Endodermal cell (in vitro differentiated cells): ENCODE measurements around the gene MCTP1. TPM values are rescaled to one million over a fixed set of nuclear protein-coding genes. Genes with fewer than 3 reads are reported as not detected.

Experiments
- DNase-seq: peaks from one replicate; pipeline ENCODE4 v3.0.0-alpha.2; 2017
- H3K27ac ChIP-seq: 2 replicates; pipeline ENCODE4 v1.5.1; 2013; ENCODE audit warnings: mild to moderate bottlenecking, low read depth, low read length, moderate library complexity
- H3K27me3 ChIP-seq: 2 replicates; pipeline ENCODE4 v1.6.1; 2013; ENCODE audit warnings: mild to moderate bottlenecking, low read length, moderate library complexity; ENCODE audit not compliant: insufficient read depth, control insufficient read depth, poor library complexity, severe bottlenecking
- H3K36me3 ChIP-seq: 2 replicates; pipeline ENCODE4 v1.7.0; 2013; ENCODE audit warnings: mild to moderate bottlenecking, low read length, moderate library complexity; ENCODE audit not compliant: control insufficient read depth, insufficient read depth
- H3K4me1 ChIP-seq: one replicate; pipeline ENCODE4 v1.7.0; 2013; ENCODE audit warnings: low read length; ENCODE audit not compliant: control insufficient read depth, insufficient read depth
- H3K4me3 ChIP-seq: 2 replicates; pipeline ENCODE4 v1.5.1; 2013; ENCODE audit warnings: mild to moderate bottlenecking, low read length, moderate library complexity
- H3K9ac ChIP-seq: 2 replicates; pipeline ENCODE4 v1.6.1; 2013; ENCODE audit warnings: mild to moderate bottlenecking, low read length, moderate library complexity; ENCODE audit not compliant: poor library complexity, severe bottlenecking; ENCODE audit errors: extremely low read depth
- H3K9me3 ChIP-seq: 2 replicates; pipeline ENCODE4 v1.6.1; 2013; ENCODE audit warnings: mild to moderate bottlenecking, low read length, moderate library complexity; ENCODE audit not compliant: control insufficient read depth
- H3K27ac Mint-ChIP-seq: 2 replicates; pipeline ENCODE4 v1.8.0; 2020; ENCODE audit warnings: mixed read lengths
- H3K27me3 Mint-ChIP-seq: 2 replicates; pipeline ENCODE4 v1.8.0; 2021; ENCODE audit warnings: mild to moderate bottlenecking, mixed read lengths; ENCODE audit not compliant: insufficient read depth
- H3K36me3 Mint-ChIP-seq: 2 replicates; pipeline ENCODE4 v1.8.0; 2020; ENCODE audit warnings: low read depth, mixed read lengths
- H3K4me1 Mint-ChIP-seq: 2 replicates; pipeline ENCODE4 v1.8.0; 2020; ENCODE audit warnings: mixed read lengths
- H3K4me3 Mint-ChIP-seq: 2 replicates; pipeline ENCODE4 v1.8.0; 2020; ENCODE audit warnings: mild to moderate bottlenecking, moderate library complexity, mixed read lengths
- H3K9me3 Mint-ChIP-seq: 2 replicates; pipeline ENCODE4 v1.8.0; 2020; ENCODE audit warnings: mild to moderate bottlenecking, mixed read lengths
- CTCF ChIP-seq: fragments of 200-600 bp; sonication (generic); conservative IDR thresholded peaks from 2 replicates; pipeline ENCODE4 v1.5.0; 2021; ENCODE audit warnings: antibody characterized with exemption, mild to moderate bottlenecking
- WGBS, 2 experiments: methylation state at CpG; one replicate each; pipeline versions ENCODE4 v1.1.5 to v1.1.7; 2013; ENCODE audit warnings: missing lambda C conversion rate in 2 of 2, mixed read lengths in 1 of 2; ENCODE audit not compliant: insufficient coverage in 1 of 2, insufficient read length in 1 of 2; 5-methylcytosine and 5-hydroxymethylcytosine counted together
- total RNA-seq, 2 donors: library from RNA; stranded (reverse); fragmentation: NEBNext Ultra II Directional in 1 of 2; extraction: Animal tissue kit (Norgen Biotek cat#: 25700) in 1 of 2; gene quantifications; 2 replicates in 1 of 2; 3 replicates in 1 of 2; pipeline ENCODE4 v1.2.1, GENCODE V29; 2021

The MCTP1 gene
- total RNA-seq, 2 donors from 2014 or later = 0.71 to 3.7 TPM

GRCh38 chr5:94749042-94749441, 535.9 kb downstream of the MCTP1 start:
- no peaks in the 10 kb centered on the region for H3K27me3 ChIP-seq
- no peak overlapping the region for H3K4me3 ChIP-seq
- Mint-ChIP-seq H3K27me3 (no peaks in the 10 kb centered on the region), H3K4me1 (peaks cover 3% of the 10 kb centered on the region), H3K9me3 (no peaks in the 10 kb centered on the region), H3K27ac (no peak overlapping the region), H3K4me3 (no peak overlapping the region), H3K36me3 (no peaks in the 10 kb centered on the region)
- no peak for DNase-seq
- TF ChIP-seq CTCF = no peak
- H3K9ac ChIP-seq = no peak overlapping the region
- no peak overlapping the region for H3K27ac ChIP-seq
- no peaks in the 10 kb centered on the region for H3K36me3 ChIP-seq
- H3K4me1 ChIP-seq = no peaks in the 10 kb centered on the region
- H3K9me3 ChIP-seq = no peaks in the 10 kb centered on the region
- 86 to 93% methylated on average over 2 of the region's 2 CpGs for WGBS, 2 experiments

DNA sequence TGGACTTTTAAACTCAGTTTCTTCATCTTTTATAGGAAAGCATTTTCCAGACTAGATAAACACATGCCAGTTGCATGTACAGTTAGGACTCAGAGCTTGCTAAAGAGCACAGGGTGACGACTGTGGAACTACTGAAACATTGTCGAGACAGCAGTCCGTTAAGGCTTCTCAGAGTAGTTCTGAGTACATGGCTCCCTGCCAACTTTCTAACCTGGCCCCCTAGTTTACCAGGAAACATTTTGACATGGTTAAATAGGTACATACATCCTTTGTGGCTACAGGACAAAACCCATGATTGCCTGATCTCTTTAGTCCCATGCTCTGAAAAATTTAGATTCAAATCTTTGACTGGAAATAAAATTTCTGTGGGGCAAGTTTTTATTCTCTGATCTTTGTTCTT, 536.7 kb downstream of the MCTP1 start:
- Histone ChIP-seq H3K27ac (no peak overlapping the region), H3K36me3 (no peaks in the 10 kb centered on the region), H3K9me3 (no peaks in the 10 kb centered on the region), H3K9ac (no peak overlapping the region), H3K27me3 (no peaks in the 10 kb centered on the region), H3K4me3 (no peak overlapping the region), H3K4me1 (no peaks in the 10 kb centered on the region)
- Mint-ChIP-seq H3K4me3 (no peak overlapping the region), H3K27me3 (no peaks in the 10 kb centered on the region), H3K4me1 (peaks cover 3% of the 10 kb centered on the region), H3K36me3 (no peaks in the 10 kb centered on the region), H3K9me3 (no peaks in the 10 kb centered on the region), H3K27ac (no peak overlapping the region)
- no peak for TF ChIP-seq CTCF
- no peak for DNase-seq
- 92 to 100% methylated on average over 3 of the region's 3 CpGs for WGBS, 2 experiments

DNA sequence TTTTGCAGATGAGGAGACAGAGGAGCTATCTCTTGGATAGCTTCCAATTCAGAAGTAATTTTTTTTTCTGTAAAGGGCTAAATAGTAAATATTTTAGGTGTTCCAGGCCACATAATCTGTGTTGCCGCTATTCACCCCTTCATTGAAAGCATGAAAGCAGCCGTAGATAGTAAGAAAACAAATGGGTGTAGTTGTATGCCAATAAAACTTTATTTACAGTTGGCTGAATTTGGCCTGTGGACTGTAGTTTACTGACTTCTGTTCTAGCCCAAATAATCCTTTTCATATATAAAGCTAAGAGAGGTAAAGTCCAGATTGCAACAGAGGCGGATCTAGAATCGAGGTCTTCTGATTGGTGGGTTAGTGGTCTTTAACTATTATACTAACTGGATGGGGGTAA, 537.5 kb downstream of the MCTP1 start:
- TF ChIP-seq CTCF = no peak
- H3K27ac Mint-ChIP-seq = no peak overlapping the region
- no peaks in the 10 kb centered on the region for H3K9me3 Mint-ChIP-seq
- H3K9ac ChIP-seq = no peak overlapping the region
- H3K27me3 ChIP-seq = no peaks in the 10 kb centered on the region
- 71 to 82% methylated on average over 3 to 4 of the region's 4 CpGs for WGBS, 2 experiments
- H3K4me3 Mint-ChIP-seq = no peak overlapping the region
- H3K4me1 Mint-ChIP-seq = peaks cover 12% of the 10 kb centered on the region
- H3K36me3 ChIP-seq = no peaks in the 10 kb centered on the region
- H3K4me1 ChIP-seq = no peaks in the 10 kb centered on the region
- no peak overlapping the region for H3K4me3 ChIP-seq
- no peak overlapping the region for H3K27ac ChIP-seq
- H3K27me3 Mint-ChIP-seq = no peaks in the 10 kb centered on the region
- H3K9me3 ChIP-seq = no peaks in the 10 kb centered on the region
- H3K36me3 Mint-ChIP-seq = no peaks in the 10 kb centered on the region
- no peak for DNase-seq
